Upper lobe of left lung (tissue), 4 donors: ENCODE measurements around the gene FTSJ3.

Experiments used
- CTCF ChIP-seq, 6 experiments: fragments of 450-650 bp in 4 of 6; fragments of 200-600 bp in 2 of 6; sonication (generic) in 2 of 6; IDR thresholded peaks; one replicate each; pipeline ENCODE4 v1.5.1; 2016 to 2019; ENCODE audit warnings: antibody characterized with exemption in 6 of 6
- EP300 ChIP-seq, 4 donors: sonication (generic); formaldehyde crosslinking; IDR thresholded peaks; one replicate each; pipeline ENCODE4 v1.5.1; 2017; ENCODE audit warnings: antibody characterized with exemption in 4 of 4, control low read depth in 2 of 4
- POLR2A ChIP-seq, 4 donors: fragments of 450-650 bp; IDR thresholded peaks; one replicate each; pipeline ENCODE4 v1.5.1; 2016 to 2017; ENCODE audit warnings: antibody characterized with exemption in 4 of 4, mild to moderate bottlenecking in 2 of 4
- POLR2AphosphoS5 ChIP-seq, 2 donors: sonication (generic); formaldehyde crosslinking; IDR thresholded peaks; one replicate each; pipeline ENCODE4 v1.5.1; 2017; ENCODE audit warnings: antibody characterized with exemption in 2 of 2

GRCh38 chr17:63772801-63773271 lies 54.6 kb downstream of the FTSJ3 start:
- TF ChIP-seq POLR2A (IDR thresholded peaks at IDR 0.05) (no peak), CTCF (IDR thresholded peaks at IDR 0.05) (no peak), POLR2AphosphoS5 (IDR thresholded peaks at IDR 0.05) (no peak), EP300 (IDR thresholded peaks at IDR 0.05) (no peak)
